Ishikawa (cell line): ENCODE results near the gene MAD1L1.

Experiments used
- CEBPB ChIP-seq: IDR thresholded peaks from 2 replicates; pipeline ENCODE4 v1.6.1; 2012
- CREB1 ChIP-seq: IDR thresholded peaks from 2 replicates; pipeline ENCODE4 v1.6.1; 2012; ENCODE audit warnings: low read depth
- EGR1 ChIP-seq: IDR thresholded peaks from 2 replicates; pipeline ENCODE4 v1.6.1; 2012
- RAD21 ChIP-seq: IDR thresholded peaks from 2 replicates; pipeline ENCODE4 v1.6.1; 2012; ENCODE audit warnings: low read depth
- TF ChIP-seq, protein P1 (sequence below): IDR thresholded peaks from 2 replicates; pipeline ENCODE4 v1.6.1; 2012
- TF ChIP-seq, protein P2 (sequence below): IDR thresholded peaks from 2 replicates; pipeline ENCODE4 v1.6.1; 2012; ENCODE audit warnings: low read depth, mild to moderate bottlenecking
- TF ChIP-seq, protein P3 (sequence below): IDR thresholded peaks from 2 replicates; pipeline ENCODE4 v1.6.1; 2012

DNA sequence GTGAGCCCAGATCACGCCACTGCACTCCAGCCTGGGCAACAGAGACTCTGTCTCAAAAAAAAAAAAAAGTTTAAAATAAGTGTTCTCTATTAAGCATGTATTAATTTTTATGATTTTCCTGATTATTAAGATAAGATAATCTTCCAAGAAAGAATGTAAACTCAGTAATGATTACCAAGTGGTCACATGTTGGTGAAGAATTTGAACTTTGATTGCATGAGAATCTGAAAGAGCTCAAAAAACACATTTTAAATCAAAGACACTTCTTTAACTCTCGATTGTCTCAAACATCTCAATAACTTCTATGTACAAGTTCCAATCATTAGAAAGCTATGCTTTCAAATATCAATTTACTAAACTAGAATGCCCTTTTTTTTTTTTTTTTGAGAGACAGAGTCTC is 47.7 kb upstream of the MAD1L1 start:
- TF ChIP-seq EGR1 (no peak), CREB1 (no peak), RAD21 (no peak), CEBPB (no peak)
- TF ChIP-seq, protein P1, sequence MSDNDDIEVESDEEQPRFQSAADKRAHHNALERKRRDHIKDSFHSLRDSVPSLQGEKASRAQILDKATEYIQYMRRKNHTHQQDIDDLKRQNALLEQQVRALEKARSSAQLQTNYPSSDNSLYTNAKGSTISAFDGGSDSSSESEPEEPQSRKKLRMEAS: no peak
- TF ChIP-seq, protein P2, sequence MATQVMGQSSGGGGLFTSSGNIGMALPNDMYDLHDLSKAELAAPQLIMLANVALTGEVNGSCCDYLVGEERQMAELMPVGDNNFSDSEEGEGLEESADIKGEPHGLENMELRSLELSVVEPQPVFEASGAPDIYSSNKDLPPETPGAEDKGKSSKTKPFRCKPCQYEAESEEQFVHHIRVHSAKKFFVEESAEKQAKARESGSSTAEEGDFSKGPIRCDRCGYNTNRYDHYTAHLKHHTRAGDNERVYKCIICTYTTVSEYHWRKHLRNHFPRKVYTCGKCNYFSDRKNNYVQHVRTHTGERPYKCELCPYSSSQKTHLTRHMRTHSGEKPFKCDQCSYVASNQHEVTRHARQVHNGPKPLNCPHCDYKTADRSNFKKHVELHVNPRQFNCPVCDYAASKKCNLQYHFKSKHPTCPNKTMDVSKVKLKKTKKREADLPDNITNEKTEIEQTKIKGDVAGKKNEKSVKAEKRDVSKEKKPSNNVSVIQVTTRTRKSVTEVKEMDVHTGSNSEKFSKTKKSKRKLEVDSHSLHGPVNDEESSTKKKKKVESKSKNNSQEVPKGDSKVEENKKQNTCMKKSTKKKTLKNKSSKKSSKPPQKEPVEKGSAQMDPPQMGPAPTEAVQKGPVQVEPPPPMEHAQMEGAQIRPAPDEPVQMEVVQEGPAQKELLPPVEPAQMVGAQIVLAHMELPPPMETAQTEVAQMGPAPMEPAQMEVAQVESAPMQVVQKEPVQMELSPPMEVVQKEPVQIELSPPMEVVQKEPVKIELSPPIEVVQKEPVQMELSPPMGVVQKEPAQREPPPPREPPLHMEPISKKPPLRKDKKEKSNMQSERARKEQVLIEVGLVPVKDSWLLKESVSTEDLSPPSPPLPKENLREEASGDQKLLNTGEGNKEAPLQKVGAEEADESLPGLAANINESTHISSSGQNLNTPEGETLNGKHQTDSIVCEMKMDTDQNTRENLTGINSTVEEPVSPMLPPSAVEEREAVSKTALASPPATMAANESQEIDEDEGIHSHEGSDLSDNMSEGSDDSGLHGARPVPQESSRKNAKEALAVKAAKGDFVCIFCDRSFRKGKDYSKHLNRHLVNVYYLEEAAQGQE: no peak
- TF ChIP-seq, protein P3, sequence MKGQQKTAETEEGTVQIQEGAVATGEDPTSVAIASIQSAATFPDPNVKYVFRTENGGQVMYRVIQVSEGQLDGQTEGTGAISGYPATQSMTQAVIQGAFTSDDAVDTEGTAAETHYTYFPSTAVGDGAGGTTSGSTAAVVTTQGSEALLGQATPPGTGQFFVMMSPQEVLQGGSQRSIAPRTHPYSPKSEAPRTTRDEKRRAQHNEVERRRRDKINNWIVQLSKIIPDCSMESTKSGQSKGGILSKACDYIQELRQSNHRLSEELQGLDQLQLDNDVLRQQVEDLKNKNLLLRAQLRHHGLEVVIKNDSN: no peak
